Endothelial cell of hepatic sinusoid (primary cell): ENCODE measurements around the gene DNAL1.

Experiments used
- in situ Hi-C: cut with HindIII; loops from 2 replicates; pipeline ENCODE4 v1.10.0; 2017; ENCODE audit warnings: low sequenced_read_pairs

Gene DNAL1

GRCh38 chr14:73741876-73742519 lies 97.2 kb downstream of the DNAL1 start:
- in situ Hi-C loops, result no loop called here

GRCh38 chr14:73742520-73743238 lies 97.9 kb downstream of the DNAL1 start:
- in situ Hi-C loops, result no loop called here

GRCh38 chr14:73743431-73743931 lies 98.7 kb downstream of the DNAL1 start:
- in situ Hi-C loops, result no loop called here

GRCh38 chr14:73744175-73744867 lies 99.5 kb downstream of the DNAL1 start:
- in situ Hi-C loops, result no loop called here

GRCh38 chr14:73744874-73745529 lies 100.2 kb downstream of the DNAL1 start:
- in situ Hi-C loops, result loop anchor here (5.0 kb wide), 1 partner anchor 37 kb away; no protein-coding TSS in a partner anchor

GRCh38 chr14:73745571-73746519 lies 101.1 kb downstream of the DNAL1 start:
- in situ Hi-C loops, result loop anchor here (5.0 kb wide), 1 partner anchor 36 kb away; no protein-coding TSS in a partner anchor

GRCh38 chr14:73746520-73747378 lies 102.0 kb downstream of the DNAL1 start:
- in situ Hi-C loops, result loop anchor here (5.0 kb wide), 1 partner anchor 36 kb away; no protein-coding TSS in a partner anchor

GRCh38 chr14:73747379-73748211 lies 102.8 kb downstream of the DNAL1 start:
- in situ Hi-C loops, result loop anchor here (5.0 kb wide), 1 partner anchor 35 kb away; no protein-coding TSS in a partner anchor

GRCh38 chr14:73748858-73749357 lies 104.1 kb downstream of the DNAL1 start:
- in situ Hi-C loops, result loop anchor here (5.0 kb wide), 1 partner anchor 33 kb away; no protein-coding TSS in a partner anchor

GRCh38 chr14:73749706-73750530 lies 105.1 kb downstream of the DNAL1 start:
- in situ Hi-C loops, result loop anchor here (5.0 kb wide), 1 partner anchor 32 kb away; no protein-coding TSS in a partner anchor

GRCh38 chr14:73750531-73750901 lies 105.7 kb downstream of the DNAL1 start:
- in situ Hi-C loops, result no loop called here

- in situ Hi-C loops, result no loop called here
Measured at GRCh38 chr14:73751157-73751691, 106.4 kb downstream of the DNAL1 start.

- in situ Hi-C loops, result no loop called here
Measured at GRCh38 chr14:73752297-73752992, 107.7 kb downstream of the DNAL1 start.
